WERI-Rb-1 (cell line): ENCODE measurements around the gene APBA1.

Source experiments
- DNase-seq: peaks from one replicate; pipeline ENCODE4 v3.0.0-alpha.2; 2020
- H3K27ac ChIP-seq: fragments of 250-450 bp; sonication (Bioruptor Pico); 2 replicates; pipeline ENCODE4 v1.5.1; 2020; ENCODE audit warnings: mild to moderate bottlenecking, moderate library complexity
- H3K27me3 ChIP-seq: fragments of 250-450 bp; sonication (Bioruptor Pico); 2 replicates; pipeline ENCODE4 v1.5.1; 2021; ENCODE audit warnings: mild to moderate bottlenecking, low read depth, moderate library complexity; ENCODE audit not compliant: insufficient read depth, severe bottlenecking
- H3K36me3 ChIP-seq: fragments of 250-450 bp; sonication (Bioruptor Pico); 2 replicates; pipeline ENCODE4 v1.5.1; 2020; ENCODE audit warnings: mild to moderate bottlenecking, moderate library complexity
- H3K4me3 ChIP-seq: 2 replicates; pipeline ENCODE4 v1.5.1; 2011; ENCODE audit warnings: low read depth, mild to moderate bottlenecking, control low read depth, low read length
- H3K9me3 ChIP-seq: fragments of 250-450 bp; sonication (Bioruptor Pico); 2 replicates; pipeline ENCODE4 v1.5.1; 2021; ENCODE audit warnings: mild to moderate bottlenecking, moderate library complexity; ENCODE audit not compliant: severe bottlenecking
- CTCF ChIP-seq: IDR thresholded peaks from 2 replicates; pipeline ENCODE4 v1.5.1; 2011; ENCODE audit warnings: low read depth, mild to moderate bottlenecking, control low read depth, inconsistent platforms, low read length

Gene APBA1

GRCh38 chr9:69579032-69579758 lies 93.0 kb downstream of the APBA1 start:
- H3K4me3 ChIP-seq = no peak overlapping the region
- H3K27ac ChIP-seq = no peak overlapping the region
- no peaks in the 10 kb centered on the region for H3K27me3 ChIP-seq
- H3K9me3 ChIP-seq = no peaks in the 10 kb centered on the region
- no peak for TF ChIP-seq CTCF
- no peak for DNase-seq
- H3K36me3 ChIP-seq = no peaks in the 10 kb centered on the region

GRCh38 chr9:69578026-69578425 lies 94.1 kb downstream of the APBA1 start:
- H3K4me3 ChIP-seq = no peak overlapping the region
- TF ChIP-seq CTCF = no peak
- no peaks in the 10 kb centered on the region for H3K36me3 ChIP-seq
- H3K9me3 ChIP-seq = no peaks in the 10 kb centered on the region
- no peak overlapping the region for H3K27ac ChIP-seq
- H3K27me3 ChIP-seq = no peaks in the 10 kb centered on the region
- no peak for DNase-seq

GRCh38 chr9:69577123-69577522 lies 95.0 kb downstream of the APBA1 start:
- DNase-seq = no peak
- Histone ChIP-seq H3K9me3 (no peaks in the 10 kb centered on the region), H3K27me3 (no peaks in the 10 kb centered on the region), H3K36me3 (no peaks in the 10 kb centered on the region), H3K27ac (no peak overlapping the region), H3K4me3 (no peak overlapping the region)
- TF ChIP-seq CTCF = no peak

GRCh38 chr9:69574057-69574456 lies 98.1 kb downstream of the APBA1 start:
- H3K36me3 ChIP-seq = no peaks in the 10 kb centered on the region
- no peaks in the 10 kb centered on the region for H3K27me3 ChIP-seq
- H3K4me3 ChIP-seq = no peak overlapping the region
- DNase-seq = no peak
- TF ChIP-seq CTCF = no peak
- H3K27ac ChIP-seq = no peak overlapping the region
- H3K9me3 ChIP-seq = no peaks in the 10 kb centered on the region

- no peak overlapping the region for H3K27ac ChIP-seq
- no peak for DNase-seq
These were observed 98.5 kb downstream of the APBA1 start for GRCh38 chr9:69573651-69574050.

More at GRCh38 chr9:69573651-69574050, 98.5 kb downstream of the APBA1 start:
- H3K36me3 ChIP-seq = no peaks in the 10 kb centered on the region
- no peak for TF ChIP-seq CTCF
- no peak overlapping the region for H3K4me3 ChIP-seq
- H3K9me3 ChIP-seq = no peaks in the 10 kb centered on the region
- H3K27me3 ChIP-seq = no peaks in the 10 kb centered on the region
